Activated CD8-positive, alpha-beta memory T cell treated with anti-CD3 and anti-CD28 coated beads, Interleukin-2, amount 10 ng/mL, durations not matched to agents 7 days and 5 days (primary cell): ENCODE data around the gene MPIG6B. TPM values are rescaled to one million over a fixed set of nuclear protein-coding genes. Genes with fewer than 3 reads are reported as not detected.

Source experiments
- ATAC-seq: fragments of 150-1000 bp; cut with Tn5 transposase; one replicate; pipeline ENCODE4 v1.10.0; 2021; ENCODE audit warnings: moderate library complexity
- CTCF ChIA-PET: fragments of 350-600 bp; sonication (Branson Sonifier 250); formaldehyde crosslinking; loops from one replicate; lab custom pipeline; 2021; ENCODE audit warnings: antibody characterized with exemption; lab: Charles Lee
- DNase-seq: peaks from one replicate; pipeline ENCODE4 v3.0.0-alpha.2; 2020
- H3K27ac Mint-ChIP-seq: one replicate; pipeline ENCODE4 v1.8.0; 2021; ENCODE audit warnings: mild to moderate bottlenecking, mixed read lengths
- H3K27me3 Mint-ChIP-seq: one replicate; pipeline ENCODE4 v1.8.0; 2021; ENCODE audit warnings: mixed read lengths
- H3K36me3 Mint-ChIP-seq: one replicate; pipeline ENCODE4 v1.8.0; 2021; ENCODE audit warnings: mild to moderate bottlenecking, mixed read lengths
- H3K4me1 Mint-ChIP-seq: one replicate; pipeline ENCODE4 v1.8.0; 2021; ENCODE audit warnings: mixed read lengths
- H3K4me3 Mint-ChIP-seq: one replicate; pipeline ENCODE4 v1.8.0; 2021; ENCODE audit warnings: mild to moderate bottlenecking, moderate library complexity, mixed read lengths
- H3K9me3 Mint-ChIP-seq: one replicate; pipeline ENCODE4 v1.8.0; 2022; ENCODE audit warnings: low read depth, mixed read lengths
- microRNA-seq: library from miRNA; unstranded; fragments of <30 nt; microRNA quantifications from one replicate; pipeline ENCODE4 v1.2.0, GENCODE V29; 2022
- total RNA-seq, 2 experiments: library from RNA; stranded (reverse); gene quantifications; one replicate each; pipeline ENCODE4 v1.2.3, GENCODE V29; 2021

Gene MPIG6B
- total RNA-seq, 2 experiments from 2014 or later: 0.20 to 0.33 TPM

DNA sequence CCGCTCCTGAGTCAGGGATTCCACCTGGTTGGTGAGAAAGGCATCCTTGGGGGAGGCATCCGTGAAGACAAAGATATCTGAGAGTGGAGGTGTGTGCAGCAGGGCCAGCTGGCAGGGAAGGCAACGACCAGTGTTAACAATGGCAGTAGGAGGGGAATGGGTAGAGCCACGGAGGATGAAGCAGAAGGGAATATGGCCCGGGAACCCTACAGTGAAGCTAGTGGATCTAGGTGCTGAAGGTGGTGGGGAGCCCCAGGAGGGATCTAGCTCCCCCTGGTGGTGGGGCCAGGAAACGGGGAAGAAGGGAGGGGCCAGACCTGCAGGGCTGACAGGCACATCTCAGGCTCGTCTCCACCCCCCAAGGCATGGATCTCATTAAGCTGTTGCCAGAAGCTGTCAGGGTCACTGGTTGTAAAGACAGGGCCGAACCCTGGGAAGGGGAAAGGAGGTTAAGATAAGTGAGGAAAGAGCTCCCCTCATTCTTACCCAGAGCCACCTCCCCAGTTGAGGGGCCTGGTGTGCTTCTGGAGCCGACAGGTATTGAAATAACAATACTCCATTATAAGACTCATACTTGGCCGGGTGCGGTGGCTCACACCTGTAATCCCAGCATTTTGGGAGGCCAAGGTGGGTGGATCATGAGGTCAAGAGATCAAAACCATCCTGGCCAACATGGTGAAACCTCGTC, 46.7 kb downstream of the MPIG6B start:
- Mint-ChIP-seq H3K4me3 (no peak overlapping the region), H3K4me1 (peaks cover 31% of the 10 kb centered on the region), H3K36me3 (peaks cover 5% of the 10 kb centered on the region), H3K9me3 (no peaks in the 10 kb centered on the region), H3K27ac (peak overlapping the region; percentile 16), H3K27me3 (no peaks in the 10 kb centered on the region)
- CTCF ChIA-PET: interaction anchor here (0.6 to 3.1 kb wide), 44 partner anchors 9 to 190 kb away, joined by 3 to 44 read pairs (median 6); partner anchors contain the start of genes ABHD16A, BAG6, C6orf47 and CLIC1
- DNase-seq: peak; percentile 92
- ATAC-seq: peak; percentile 91

DNA sequence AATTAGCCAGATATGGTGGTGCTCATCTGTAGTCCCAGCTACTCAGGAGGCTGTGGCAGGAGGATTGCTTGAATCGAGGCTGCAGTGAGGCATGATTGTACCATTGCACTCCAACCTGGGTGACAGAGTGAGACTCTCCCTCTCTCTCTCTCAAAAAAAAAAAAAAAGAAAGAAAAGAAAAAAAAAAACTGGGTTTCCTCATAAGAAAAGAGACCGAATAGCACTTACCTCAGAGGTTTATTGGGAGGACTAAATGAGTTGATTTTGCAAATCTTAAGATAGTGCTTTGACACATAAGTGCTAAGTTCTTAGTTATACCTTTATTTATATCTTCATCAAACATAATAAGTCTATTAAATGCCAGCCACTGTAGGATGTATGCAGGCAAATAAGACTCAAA, 47.7 kb downstream of the MPIG6B start:
- H3K27ac Mint-ChIP-seq: peak overlapping the region; percentile 73
- no peaks in the 10 kb centered on the region for H3K9me3 Mint-ChIP-seq
- CTCF ChIA-PET: interaction anchor here (0.6 to 3.1 kb wide), 21 partner anchors 11 to 188 kb away, joined by 3 to 44 read pairs (median 6); partner anchors contain the start of genes ABHD16A, BAG6, C6orf47 and CLIC1
- peaks cover 5% of the 10 kb centered on the region for H3K36me3 Mint-ChIP-seq
- no peak for DNase-seq
- peaks cover 39% of the 10 kb centered on the region for H3K4me1 Mint-ChIP-seq
- no peaks in the 10 kb centered on the region for H3K27me3 Mint-ChIP-seq
- no peak for ATAC-seq
- no peak overlapping the region for H3K4me3 Mint-ChIP-seq

DNA sequence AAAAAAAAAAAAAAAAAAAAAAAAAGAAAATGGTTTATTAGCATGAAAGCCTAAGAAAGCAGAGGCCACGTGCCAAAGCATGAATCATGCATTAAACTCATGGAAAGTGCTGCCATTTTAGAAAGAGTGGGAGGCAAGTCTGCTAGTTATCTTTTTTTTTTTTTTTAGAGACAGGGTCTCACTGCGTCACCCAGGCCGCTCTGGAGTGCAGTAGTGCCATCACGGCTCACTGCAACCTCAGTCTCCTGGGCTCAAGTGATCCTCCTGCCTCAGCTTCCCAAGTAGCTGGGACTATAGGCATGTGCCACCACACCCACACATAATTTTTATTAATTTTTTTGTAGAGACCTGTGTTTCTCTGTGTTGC, 48.8 kb downstream of the MPIG6B start:
- peaks cover 49% of the 10 kb centered on the region for H3K4me1 Mint-ChIP-seq
- H3K9me3 Mint-ChIP-seq: no peaks in the 10 kb centered on the region
- peak overlapping the region; percentile 73 for H3K27ac Mint-ChIP-seq
- DNase-seq (no peak), ATAC-seq (no peak)
- peaks cover 5% of the 10 kb centered on the region for H3K36me3 Mint-ChIP-seq
- H3K4me3 Mint-ChIP-seq: no peak overlapping the region
- no peaks in the 10 kb centered on the region for H3K27me3 Mint-ChIP-seq
- CTCF ChIA-PET: interaction anchor here (0.7 to 3.0 kb wide), 13 partner anchors 17 to 152 kb away, joined by 3 to 39 read pairs (median 4); partner anchors contain the start of genes HSPA1B, MSH5 and VARS1

DNA sequence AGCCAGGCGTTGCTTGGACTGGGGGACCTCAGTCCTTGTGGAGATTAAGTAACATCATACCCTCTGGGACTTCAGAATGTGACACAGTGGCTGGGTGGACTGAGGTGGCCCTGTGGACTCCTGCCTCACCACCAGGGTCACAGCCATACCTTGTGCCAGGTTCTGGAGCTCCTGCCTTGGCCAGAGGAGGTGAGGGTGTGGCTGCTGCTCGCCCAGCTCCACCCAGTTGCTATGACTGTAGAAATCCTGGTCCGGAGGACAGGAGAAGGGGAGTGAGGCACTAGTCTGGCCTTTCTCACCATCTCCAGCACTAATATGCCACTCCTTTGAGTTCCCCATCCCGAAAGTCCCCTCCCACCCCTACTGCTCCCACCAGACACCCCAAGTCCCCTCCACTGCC, 52.0 kb downstream of the MPIG6B start:
- H3K27me3 Mint-ChIP-seq: no peaks in the 10 kb centered on the region
- peaks cover 7% of the 10 kb centered on the region for H3K36me3 Mint-ChIP-seq
- no peaks in the 10 kb centered on the region for H3K9me3 Mint-ChIP-seq
- CTCF ChIA-PET: interaction anchor here (1.0 to 1.4 kb wide), 4 partner anchors 21 to 56 kb away, joined by 3 to 6 read pairs (median 4); partner anchors contain the start of gene HSPA1B
- H3K4me3 Mint-ChIP-seq: no peak overlapping the region
- DNase-seq (no peak), ATAC-seq (no peak)
- peaks cover 45% of the 10 kb centered on the region for H3K4me1 Mint-ChIP-seq
- H3K27ac Mint-ChIP-seq: no peak overlapping the region

DNA sequence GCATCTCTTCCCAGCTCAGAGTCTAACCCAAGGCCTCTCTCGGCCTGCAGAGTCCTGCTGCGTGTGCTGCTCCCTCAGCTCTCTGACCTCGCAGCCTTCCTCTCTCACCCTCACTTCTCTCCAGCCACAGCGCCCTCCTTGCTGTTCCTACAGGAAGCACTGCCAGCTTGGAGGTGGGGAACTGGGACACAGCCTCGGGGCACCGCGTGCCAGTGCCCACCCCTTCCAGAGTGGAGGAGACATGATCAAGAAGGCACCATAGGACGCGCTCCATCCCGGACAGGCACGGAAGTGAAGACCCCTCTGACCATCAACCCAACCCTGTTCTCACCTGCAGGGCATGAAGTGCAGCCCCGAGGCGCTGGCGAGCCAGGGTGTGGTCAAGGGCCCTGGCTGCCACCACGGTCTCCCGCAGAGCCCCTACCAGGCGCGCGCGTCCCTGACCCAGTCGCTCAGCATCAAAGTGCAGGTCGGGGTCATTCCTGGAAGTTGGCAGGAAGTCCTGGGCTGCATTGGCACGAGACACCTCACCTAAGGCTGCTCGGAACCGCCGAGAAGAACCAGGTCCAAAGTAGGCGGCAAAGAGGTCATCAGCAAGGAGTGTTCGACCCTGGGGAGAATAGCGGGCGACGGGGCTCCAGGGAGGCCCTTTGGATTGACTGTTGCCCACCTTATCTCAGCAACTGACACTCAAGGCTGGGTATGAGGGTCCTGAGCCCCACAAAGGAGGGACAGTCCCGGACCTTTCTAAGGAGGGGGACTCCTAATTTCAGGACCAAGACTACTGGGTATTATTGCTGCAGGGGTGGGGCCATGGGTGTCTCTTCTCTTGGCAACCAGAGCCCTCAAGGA, 52.7 kb downstream of the MPIG6B start:
- DNase-seq (no peak), ATAC-seq (no peak)
- H3K27ac Mint-ChIP-seq: peak overlapping the region; percentile 86
- H3K4me1 Mint-ChIP-seq: peaks cover 45% of the 10 kb centered on the region
- H3K9me3 Mint-ChIP-seq: no peaks in the 10 kb centered on the region
- CTCF ChIA-PET: interaction anchor here (1.2 to 1.4 kb wide), 3 partner anchors 20 to 52 kb away, joined by 3 to 6 read pairs (median 4); partner anchors contain the start of gene HSPA1B
- H3K36me3 Mint-ChIP-seq: peaks cover 7% of the 10 kb centered on the region
- H3K4me3 Mint-ChIP-seq: peak overlapping the region; percentile 39
- H3K27me3 Mint-ChIP-seq: no peaks in the 10 kb centered on the region

Small RNA genes within 50 kb of the gene (microRNA-seq; reads per million reads assigned to microRNA genes)
- not detected for gene MIR4646

Other genes with a start within 250 kb of the MPIG6B start
- gene MICB, start 225.2 kb upstream of the MPIG6B start, total RNA-seq: 10 to 100 TPM; 44.1 to 63.8 TPM
- not detected for gene MCCD1, start 194.4 kb upstream of the MPIG6B start, total RNA-seq
- gene DDX39B, start 181.4 kb upstream of the MPIG6B start, total RNA-seq: 100 to 1,000 TPM; 495 to 503 TPM
- gene ATP6V1G2, start 176.8 kb upstream of the MPIG6B start, total RNA-seq: 1 to 10 TPM; 1.0 to 3.8 TPM
- gene NFKBIL1, start 175.8 kb upstream of the MPIG6B start, total RNA-seq: 10 to 100 TPM; 13.6 to 16.2 TPM
- 10 to 100 TPM; 21.8 to 70.0 TPM for gene LTA, start 151.1 kb upstream of the MPIG6B start, total RNA-seq
- 10 to 100 TPM; 58.8 to 65.1 TPM for gene TNF, start 147.8 kb upstream of the MPIG6B start, total RNA-seq
- 100 to 1,000 TPM; 608 to 839 TPM for gene LTB, start 140.9 kb upstream of the MPIG6B start, total RNA-seq
- 100 to 1,000 TPM in 1 of 2 experiments, 10 to 100 TPM in 1; 71.6 to 109 TPM for gene LST1, start 137.1 kb upstream of the MPIG6B start, total RNA-seq
- gene NCR3, start 130.4 kb upstream of the MPIG6B start, total RNA-seq: 100 to 1,000 TPM; 137 to 152 TPM
- gene AIF1, start 108.1 kb upstream of the MPIG6B start, total RNA-seq: 10 to 100 TPM; 47.4 to 63.4 TPM
- gene PRRC2A, start 102.7 kb upstream of the MPIG6B start, total RNA-seq: 100 to 1,000 TPM; 265 to 286 TPM
- gene BAG6, start 70.7 kb upstream of the MPIG6B start, total RNA-seq: 100 to 1,000 TPM; 243 to 245 TPM
- gene APOM, start 67.5 kb upstream of the MPIG6B start, total RNA-seq: 1 to 10 TPM; 1.9 to 3.7 TPM
- 10 to 100 TPM; 24.7 to 27.2 TPM for gene C6orf47, start 62.6 kb upstream of the MPIG6B start, total RNA-seq
- 10 to 100 TPM; 34.9 to 41.6 TPM for gene GPANK1, start 58.4 kb upstream of the MPIG6B start, total RNA-seq
- gene CSNK2B, start 57.3 kb upstream of the MPIG6B start, total RNA-seq: 100 to 1,000 TPM; 206 to 236 TPM
- 10 to 100 TPM; 16.1 to 25.0 TPM for gene LY6G5B, start 53.4 kb upstream of the MPIG6B start, total RNA-seq
- gene LY6G5C, start 42.3 kb upstream of the MPIG6B start, total RNA-seq: 1 to 10 TPM; 2.6 to 3.8 TPM
- gene ABHD16A, start 20.0 kb upstream of the MPIG6B start, total RNA-seq: 10 to 100 TPM; 49.0 to 56.7 TPM
- not detected for gene LY6G6F, start 16.5 kb upstream of the MPIG6B start, total RNA-seq
- not detected for gene LY6G6D, start 8.0 kb upstream of the MPIG6B start, total RNA-seq
- not detected for gene LY6G6C, start 1.6 kb upstream of the MPIG6B start, total RNA-seq
- gene DDAH2, start 5.9 kb downstream of the MPIG6B start, total RNA-seq: 10 to 100 TPM; 13.6 to 23.4 TPM
- gene CLIC1, start 13.2 kb downstream of the MPIG6B start, total RNA-seq: 100 to 1,000 TPM; 544 to 561 TPM
- gene MSH5, start 16.6 kb downstream of the MPIG6B start, total RNA-seq: 100 to 1,000 TPM in 1 of 2 experiments, 10 to 100 TPM in 1; 75.6 to 109 TPM
- gene SAPCD1, start 39.3 kb downstream of the MPIG6B start, total RNA-seq: 10 to 100 TPM; 12.8 to 19.2 TPM
- gene VWA7, start 54.0 kb downstream of the MPIG6B start, total RNA-seq: 1 to 10 TPM; 5.7 to 6.4 TPM
- 100 to 1,000 TPM; 107 to 140 TPM for gene VARS1, start 72.4 kb downstream of the MPIG6B start, total RNA-seq
- 100 to 1,000 TPM; 124 to 129 TPM for gene LSM2, start 83.6 kb downstream of the MPIG6B start, total RNA-seq
- gene HSPA1L, start 91.9 kb downstream of the MPIG6B start, total RNA-seq: 1 to 10 TPM; 2.9 to 3.1 TPM
- 100 to 1,000 TPM; 124 to 137 TPM for gene HSPA1A, start 92.2 kb downstream of the MPIG6B start, total RNA-seq
- 10 to 100 TPM; 64.6 to 71.6 TPM for gene HSPA1B, start 104.4 kb downstream of the MPIG6B start, total RNA-seq
- gene NEU1, start 139.4 kb downstream of the MPIG6B start, total RNA-seq: 10 to 100 TPM; 13.0 to 21.5 TPM
- gene SLC44A4, start 155.6 kb downstream of the MPIG6B start, total RNA-seq: not detected
- gene EHMT2, start 174.3 kb downstream of the MPIG6B start, total RNA-seq: 10 to 100 TPM; 78.7 to 79.0 TPM
- 1 to 10 TPM; 1.5 to 3.3 TPM for gene ZBTB12, start 178.7 kb downstream of the MPIG6B start, total RNA-seq
- under 1 TPM; 0.61 to 0.80 TPM for gene C2, start 204.3 kb downstream of the MPIG6B start, total RNA-seq
- under 1 TPM in 1 of 2 experiments, not detected in 1; 0.12 TPM for gene CFB, start 222.7 kb downstream of the MPIG6B start, total RNA-seq
- 10 to 100 TPM; 75.7 to 79.7 TPM for gene NELFE, start 235.6 kb downstream of the MPIG6B start, total RNA-seq
- gene SKIC2, start 235.8 kb downstream of the MPIG6B start, total RNA-seq: 10 to 100 TPM; 88.2 to 93.2 TPM
- gene DXO, start 248.8 kb downstream of the MPIG6B start, total RNA-seq: 10 to 100 TPM; 17.4 to 18.7 TPM